GM21619 (cell line): Measurements from ENCODE around the gene TLL2.

Source experiments
- ATAC-seq: cut with Tn5 transposase; IDR thresholded peaks from one replicate; pipeline ENCODE4 v1.9.1; 2021; ENCODE audit not compliant: unreplicated experiment

TLL2 gene

DNA sequence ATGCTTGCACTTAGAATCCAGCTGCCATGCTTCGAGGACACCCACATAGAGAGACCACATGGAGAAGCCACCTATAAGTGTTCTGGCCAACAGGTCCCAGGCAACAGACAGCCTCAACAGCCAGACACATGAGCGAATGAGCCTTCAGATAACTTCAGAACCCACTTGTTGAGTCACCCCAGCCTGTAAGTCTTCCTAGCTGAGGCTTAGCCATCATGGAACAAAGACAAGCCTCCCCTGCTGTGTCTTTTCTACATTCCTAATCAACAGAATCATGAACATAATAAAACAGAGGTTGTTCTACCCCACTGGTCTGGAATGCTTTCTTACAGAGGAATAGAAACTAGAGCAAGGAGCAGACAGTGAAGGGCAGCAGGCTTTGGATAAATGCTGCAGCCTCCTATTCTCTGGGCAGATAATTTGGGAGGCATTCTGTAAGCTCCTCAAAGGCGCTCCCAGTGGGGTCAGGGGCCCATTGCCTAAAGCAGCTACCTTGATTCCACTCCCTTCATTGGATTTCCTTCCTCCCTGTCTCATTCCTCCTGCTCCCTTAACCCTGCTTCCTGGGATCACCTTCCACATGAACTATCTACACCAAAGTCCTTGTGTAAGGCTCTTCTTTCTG lies 4.6 kb downstream of the TLL2 start:
- ATAC-seq: no peak

DNA sequence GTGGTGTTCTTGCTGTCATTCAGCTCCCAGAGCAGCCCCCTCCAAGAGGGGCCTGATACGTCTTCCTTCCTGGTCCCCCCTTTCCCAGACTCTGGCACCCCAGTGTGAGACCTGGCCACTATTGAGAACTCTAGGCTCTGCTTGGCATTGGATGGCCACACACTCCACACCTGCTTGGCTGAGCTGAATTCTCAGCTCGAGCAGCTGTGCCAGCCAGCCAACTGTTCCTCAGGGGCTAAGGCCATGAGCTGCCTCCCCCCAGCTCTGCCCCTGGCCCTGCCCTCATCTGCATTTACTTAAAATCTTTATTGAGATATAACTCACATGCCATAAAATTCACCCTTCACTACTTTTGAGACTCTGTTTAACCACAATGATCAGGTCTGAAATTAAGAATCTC lies 6.7 kb downstream of the TLL2 start:
- no peak for ATAC-seq

DNA sequence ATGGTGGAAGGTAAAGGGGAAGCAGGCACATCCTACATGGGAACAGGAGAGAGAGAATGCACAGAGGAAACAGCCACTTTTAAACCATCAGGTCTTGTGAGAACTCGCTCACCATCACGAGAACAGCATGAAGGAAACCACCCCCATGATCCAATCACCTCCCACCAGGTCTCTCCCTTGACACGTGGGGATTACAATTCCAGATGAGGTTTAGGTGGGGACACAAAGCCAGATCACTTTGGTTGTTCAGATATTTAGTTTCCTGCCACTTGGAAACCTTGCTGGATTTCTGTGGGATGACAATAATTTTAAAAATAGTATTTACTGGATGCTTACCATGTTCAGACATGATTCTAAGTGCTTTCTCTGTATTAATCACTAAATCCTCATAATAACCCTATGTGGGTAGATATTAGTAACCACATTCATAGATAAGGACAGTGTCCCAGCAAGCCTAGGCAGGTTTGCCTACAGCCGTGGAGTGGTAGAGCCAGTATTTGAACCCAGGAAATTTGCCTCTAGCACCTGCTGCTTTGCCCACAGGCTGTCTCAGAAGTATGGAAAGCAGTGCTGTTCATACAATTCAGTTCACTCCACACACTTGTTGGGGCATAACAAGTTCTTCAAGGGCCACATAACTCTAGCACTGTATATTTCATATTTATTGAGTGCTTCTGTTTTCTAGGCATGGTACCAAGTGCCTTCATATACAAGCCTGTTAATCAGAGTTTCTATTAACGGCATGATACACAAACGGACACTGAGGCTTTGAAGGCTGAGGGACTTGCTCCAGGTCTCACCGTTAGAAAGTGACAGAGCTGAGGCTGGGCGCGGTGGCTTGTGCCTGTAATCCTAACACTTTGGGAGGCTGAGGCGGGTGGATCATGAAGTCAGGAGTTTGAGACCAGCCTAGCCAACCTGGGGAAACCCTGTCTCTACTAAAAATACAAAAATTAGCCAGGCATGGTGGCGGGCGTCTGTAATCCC lies 8.3 kb downstream of the TLL2 start:
- ATAC-seq: no peak

DNA sequence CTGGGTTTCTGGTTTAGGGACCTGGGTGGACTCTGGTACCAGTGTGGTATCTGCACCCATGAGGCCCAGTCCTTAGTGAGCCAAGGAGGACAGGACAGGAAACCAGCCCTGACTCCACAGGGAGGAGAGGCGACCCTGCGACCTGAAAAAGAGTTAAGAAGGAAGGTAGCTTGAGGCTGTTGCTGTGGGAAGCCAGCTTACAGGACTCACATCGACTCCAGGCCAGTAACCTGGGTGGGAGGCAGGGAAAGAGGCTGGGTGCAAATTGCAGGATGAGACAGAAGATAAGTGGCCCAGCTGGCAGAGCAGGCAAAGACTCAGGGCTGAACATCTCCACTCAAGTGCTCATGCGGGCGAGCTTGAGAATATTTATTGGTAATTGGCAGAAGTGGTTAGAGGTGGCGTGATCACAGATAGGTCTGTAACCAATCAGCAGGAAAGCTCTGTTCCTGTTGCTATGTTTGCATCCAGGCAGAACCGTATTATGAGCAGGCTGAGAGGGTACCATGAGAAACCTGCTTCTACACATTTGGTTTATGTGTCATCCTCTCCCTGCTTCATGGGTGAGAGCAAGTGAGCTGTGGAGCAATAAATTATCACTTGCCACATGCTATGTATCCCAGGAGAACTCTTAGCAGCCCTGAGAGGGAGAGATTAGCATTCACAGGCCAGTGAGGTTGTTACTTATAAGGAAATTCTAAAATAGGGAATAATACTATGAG lies 11.0 kb downstream of the TLL2 start:
- ATAC-seq: no peak

DNA sequence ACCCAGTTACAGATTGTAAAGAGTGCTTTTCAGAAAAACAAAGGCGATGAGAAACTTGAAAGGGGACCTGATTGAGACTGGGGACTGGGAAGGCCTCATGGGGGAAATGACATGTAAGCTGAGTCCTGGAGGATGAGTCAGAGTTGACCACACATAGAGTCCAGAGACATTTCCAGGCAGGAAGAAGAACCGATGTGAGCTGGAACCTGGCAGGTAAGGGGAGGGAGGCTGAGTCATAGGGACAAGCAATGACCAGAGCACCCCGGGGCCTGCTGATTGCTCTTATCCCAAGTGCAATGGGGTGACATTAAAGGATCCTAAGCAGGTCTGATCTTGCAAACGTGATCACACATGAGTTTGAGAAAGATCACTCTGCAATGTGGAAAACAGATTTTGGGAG lies 11.7 kb downstream of the TLL2 start:
- no peak for ATAC-seq

DNA sequence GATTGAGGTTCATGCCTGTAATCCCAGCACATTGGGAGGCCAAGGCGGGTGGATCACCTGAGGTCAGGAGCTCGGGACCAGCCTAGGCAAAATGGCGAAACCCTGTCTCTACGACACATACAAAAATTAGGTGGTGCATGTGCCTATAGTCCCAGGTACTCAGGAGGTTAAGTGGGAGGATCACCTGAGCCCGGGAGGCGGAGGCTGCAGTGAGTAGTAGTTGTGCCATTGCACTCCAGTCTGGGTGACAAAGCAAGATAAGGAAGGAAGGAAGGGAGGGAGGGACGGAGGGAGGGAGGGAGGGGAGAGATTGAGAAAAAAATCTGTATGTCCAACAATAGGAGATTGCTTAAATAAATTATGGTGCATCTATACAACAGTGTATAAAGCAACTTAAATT lies 13.2 kb downstream of the TLL2 start:
- no peak for ATAC-seq

DNA sequence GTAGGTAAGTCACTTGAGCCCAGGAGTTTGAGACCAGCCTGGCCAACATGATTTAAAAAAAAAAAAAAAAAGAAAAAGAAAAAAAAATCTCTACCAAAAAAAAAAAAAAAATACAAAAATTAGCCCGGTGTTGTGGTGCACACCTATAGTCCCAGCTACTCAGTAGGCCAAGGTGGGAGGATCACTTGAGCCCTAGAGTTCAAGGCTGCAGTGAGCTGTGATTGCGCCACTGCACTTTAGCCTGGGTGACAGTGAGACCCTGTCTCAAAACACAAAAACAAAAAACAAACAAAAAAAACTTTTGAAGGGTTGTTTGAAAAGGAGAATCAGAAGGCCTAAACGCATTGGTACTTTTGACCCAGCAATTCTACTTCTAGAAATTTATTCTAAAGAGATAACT lies 13.7 kb downstream of the TLL2 start:
- ATAC-seq: no peak

DNA sequence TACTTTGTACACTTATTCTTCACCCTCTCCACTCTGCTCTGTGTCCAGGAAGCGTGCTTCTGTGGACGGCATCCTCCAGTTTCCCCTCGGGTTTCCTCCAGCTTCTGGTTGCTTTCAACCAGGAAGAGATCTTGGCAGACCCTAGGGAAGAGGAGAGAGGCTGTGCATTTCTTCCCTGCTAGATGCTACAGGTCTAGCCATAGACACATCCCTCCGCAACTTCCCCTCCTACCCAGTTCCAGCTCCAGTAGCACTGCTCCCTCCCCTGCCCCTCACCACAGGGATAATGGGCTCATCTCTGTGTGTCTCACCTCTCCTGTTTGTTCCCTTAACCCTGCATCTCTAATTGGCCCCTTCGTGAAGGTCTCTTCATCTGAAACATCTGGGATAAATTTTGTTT lies 16.3 kb downstream of the TLL2 start:
- ATAC-seq: no peak

DNA sequence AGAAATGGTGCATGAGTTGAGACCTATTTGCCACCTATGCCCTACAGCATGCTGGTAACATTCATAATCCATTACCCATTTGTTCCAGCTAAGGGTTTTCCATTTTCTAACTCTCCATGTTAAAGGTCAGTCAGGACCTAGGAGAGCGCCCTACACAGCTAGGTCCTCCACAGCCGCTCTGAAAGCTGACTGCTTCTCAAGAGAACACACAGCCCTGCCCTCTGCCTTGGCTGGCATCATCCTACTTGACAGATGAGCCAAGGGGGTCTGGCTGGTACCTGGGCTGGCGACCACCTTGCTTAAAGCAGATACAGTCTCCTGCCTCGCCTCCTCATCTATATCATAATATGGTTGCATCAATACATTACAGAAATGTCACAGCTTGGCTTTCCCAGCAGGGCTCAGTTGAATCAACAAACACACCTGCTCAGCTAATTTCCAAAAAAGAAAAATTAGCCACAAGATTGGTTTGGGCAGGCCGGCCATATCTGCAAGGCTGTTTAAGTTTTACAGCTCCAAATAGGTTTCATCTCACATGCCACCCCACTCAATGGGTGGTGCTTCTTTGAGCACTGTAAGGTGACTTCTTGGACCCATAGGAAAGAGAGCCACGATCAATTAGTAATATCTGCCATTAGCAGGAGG lies 17.3 kb downstream of the TLL2 start:
- ATAC-seq: no peak

DNA sequence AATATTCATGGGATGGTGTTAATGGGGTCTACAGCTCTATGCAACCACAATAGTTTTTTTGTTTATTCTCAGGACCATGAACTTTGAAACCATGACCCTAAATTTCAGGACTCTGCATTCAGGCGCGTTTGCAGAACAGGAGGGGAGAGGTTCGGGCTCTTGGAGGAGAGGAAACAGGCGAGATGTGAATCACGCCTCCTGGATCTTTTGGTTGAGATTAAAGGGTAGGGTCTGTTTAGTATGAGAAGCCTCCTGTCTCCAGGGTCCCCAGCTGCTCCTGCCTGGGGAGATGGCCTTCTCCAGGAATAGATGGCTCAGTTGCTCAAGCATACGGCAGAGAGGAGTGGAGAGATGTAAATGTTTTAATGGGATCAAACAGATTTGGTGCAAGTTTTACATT lies 18.2 kb downstream of the TLL2 start:
- no peak for ATAC-seq

DNA sequence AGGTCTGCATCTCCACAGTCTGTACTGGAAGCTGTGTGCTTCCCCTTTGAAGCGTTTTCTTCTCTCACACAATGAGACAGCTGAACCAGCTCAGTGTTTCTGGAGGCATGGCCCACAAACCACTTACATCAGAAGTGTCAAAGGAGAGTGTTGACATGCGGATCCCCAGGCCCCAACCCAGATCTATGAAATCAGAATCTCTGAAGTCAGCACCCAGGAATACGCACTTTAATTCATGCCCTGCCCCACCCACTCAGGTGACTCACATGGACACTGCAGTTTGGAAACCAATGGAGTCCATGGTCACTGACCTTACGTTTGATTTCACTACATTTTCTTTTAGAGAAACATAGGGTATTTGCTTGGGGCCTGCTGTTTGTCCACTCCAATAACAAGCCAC lies 19.0 kb downstream of the TLL2 start:
- no peak for ATAC-seq

DNA sequence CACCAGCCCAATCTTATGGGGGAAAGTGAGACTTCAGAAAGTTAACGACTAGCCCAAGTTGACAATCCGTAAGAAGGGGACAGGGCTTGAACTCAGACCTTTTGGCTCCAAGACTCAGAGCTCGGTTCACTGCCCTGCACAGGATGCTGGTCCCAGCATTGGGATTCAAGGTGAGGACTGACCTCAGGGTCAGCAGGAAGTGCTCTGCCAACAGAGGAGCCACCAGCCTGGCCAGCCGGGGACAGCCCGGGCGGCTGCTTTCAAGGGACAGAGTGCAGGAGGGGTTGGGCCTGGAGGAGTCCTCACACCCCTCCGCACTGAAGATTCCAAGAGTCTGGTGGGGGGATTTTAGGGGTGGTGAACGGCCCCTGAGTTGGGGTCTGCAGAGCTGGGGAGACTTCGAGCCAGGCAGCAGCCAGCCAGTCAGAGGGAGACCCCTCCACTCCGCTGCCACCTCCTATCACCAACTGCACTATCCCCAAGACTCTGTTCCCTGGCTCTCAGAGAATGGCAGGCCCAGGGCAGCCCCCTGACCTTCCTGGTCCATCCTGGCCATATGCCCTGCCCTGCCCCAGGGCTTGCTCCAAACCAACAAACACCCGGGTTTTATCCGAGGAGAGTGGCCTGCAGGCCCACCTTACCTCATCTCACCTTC lies 19.7 kb downstream of the TLL2 start:
- no peak for ATAC-seq

DNA sequence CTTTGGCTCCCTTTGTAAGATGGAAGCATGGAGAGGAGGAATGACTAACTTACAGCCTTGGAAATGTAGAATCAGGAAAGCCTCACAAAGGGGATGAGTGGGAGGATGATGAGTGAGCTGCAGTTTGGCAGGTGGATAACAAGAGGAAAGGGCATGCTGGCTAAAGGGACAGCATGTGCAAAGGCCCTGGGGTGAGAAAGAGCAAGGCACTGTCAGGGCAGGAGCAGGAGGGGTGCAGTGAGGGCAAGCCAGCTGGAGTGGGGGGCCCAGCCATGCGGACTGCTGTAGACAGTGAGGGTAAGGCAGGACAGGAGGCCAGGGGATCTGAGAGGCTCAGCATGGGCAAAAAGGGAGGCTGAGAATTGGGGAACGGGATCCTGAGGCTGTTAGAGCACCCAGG lies 20.5 kb downstream of the TLL2 start:
- no peak for ATAC-seq

DNA sequence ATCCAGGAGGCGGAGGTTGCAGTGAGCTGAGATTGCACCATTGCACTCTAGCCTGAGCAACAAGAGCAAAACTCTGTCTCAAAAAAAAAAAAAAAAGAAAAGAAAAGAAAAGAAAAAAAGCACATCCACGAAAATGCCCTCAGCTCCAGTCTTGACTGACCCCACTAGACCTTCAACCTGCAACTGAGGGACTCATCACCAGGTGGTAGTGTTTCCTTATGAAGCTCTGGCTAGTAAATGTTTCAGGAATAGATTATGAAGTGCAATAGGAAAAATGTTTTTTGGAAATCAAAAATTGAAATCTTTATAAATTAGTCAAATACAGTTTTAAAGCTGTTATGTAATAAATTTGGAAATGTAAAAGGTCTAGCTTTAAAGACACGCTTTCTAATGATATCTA lies 22.4 kb downstream of the TLL2 start:
- no peak for ATAC-seq

DNA sequence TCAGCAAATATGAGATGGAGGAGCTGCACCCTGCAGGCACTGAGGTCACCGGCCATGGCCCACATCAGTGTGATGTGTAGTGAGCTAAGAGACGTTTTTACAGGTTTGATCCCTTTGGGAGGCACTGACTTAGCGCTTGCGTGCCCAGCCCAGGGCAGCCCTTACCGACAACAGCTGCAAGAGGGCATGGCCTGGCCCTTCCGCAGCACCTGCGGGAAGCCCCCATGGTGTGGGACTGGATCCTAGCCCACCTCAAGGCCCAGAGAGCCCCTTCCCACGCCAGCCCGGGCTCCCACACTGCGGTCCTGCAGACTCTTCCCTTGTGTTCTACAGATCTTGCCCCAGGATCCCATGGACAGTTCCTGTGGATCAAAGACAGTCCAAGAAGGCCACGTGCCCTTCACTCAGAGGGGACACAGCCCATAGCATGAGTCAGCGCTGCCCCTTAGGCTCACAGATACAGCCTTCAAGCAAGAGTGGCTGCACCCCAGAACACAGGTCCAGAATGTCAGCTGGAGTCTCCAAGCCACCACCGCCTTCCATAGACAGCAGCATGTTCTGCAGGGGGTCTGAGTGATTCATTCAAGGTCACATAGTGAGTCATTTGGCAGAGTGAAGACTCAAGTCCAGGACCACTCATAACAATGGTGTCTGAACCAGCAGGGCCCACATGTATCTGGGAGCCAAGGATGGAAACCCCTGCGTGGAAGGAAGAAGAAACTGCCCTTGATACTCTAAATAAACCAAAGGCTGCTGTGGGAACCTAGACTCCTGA lies 25.4 kb downstream of the TLL2 start:
- no peak for ATAC-seq

DNA sequence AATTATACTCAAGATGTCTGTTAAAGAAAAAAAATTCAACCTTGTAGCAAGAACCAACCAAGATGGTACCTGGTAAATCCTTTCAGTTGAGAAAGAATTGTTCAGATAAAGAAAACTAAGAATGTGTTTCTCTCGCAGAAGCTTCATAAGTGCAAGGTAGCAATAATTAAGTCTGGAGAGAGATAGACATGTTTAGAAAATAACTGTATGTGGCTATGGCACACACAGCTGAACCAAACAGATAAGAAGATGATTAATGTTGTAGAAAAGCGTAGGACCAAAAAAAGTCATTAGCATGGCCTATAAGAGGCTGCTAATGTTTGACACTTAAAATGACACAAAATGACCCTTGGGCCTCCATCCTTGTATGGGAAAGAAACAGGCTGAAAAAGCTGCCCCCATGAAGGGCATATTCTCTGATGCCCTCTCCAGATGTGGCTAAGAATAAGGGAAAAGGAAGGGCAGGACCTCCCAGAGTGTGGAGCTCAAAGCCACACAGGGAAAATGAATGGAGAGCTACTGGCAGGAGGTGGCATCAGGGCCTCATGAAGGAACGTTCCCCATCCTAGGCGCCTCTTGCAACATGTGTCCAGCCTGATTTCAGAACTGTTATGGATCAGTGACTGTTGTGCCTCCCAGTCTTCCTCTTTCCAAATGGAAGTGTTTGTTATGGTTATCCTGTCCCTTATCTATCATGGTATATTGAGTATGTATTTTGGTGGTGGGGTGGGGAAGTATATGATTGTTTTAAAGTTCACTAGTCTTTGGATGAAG lies 30.7 kb downstream of the TLL2 start:
- no peak for ATAC-seq

DNA sequence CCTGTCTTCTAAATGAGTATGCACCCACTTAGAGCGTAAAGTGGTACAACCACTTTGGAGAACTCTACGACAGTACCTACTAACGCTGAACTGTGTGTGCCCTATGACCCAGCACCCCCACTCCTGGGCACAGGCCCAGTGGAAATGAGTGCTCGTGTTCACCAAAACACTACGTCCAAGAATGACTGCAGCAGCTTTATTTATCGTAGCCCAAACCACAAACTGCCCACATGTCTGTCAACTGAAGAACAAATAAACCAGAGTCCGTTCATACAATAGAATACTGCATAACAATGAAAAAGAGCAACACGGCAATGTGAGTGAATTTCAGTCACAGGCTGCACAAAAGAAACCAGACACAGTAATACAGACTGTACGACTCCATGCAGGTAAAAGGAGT lies 35.4 kb downstream of the TLL2 start:
- no peak for ATAC-seq

DNA sequence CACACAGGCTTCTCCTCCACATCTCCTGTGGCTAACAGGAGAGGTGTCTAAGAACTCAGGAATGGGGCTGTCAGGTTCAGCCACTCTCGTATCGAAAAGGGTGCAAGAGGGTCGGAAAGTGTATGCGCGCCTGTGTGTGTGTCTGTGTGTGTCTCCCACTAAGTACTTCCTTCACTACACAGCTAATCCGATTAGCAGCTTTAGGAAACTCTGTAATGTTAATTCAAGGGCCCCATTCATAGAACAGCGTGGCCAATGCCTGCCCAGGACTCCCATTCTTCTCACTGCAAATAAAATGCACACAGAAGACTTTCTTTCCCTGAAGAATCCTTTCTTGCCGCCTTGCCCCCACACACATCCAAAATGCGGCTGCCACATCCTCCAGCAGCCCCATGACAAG lies 39.9 kb downstream of the TLL2 start:
- ATAC-seq: no peak

DNA sequence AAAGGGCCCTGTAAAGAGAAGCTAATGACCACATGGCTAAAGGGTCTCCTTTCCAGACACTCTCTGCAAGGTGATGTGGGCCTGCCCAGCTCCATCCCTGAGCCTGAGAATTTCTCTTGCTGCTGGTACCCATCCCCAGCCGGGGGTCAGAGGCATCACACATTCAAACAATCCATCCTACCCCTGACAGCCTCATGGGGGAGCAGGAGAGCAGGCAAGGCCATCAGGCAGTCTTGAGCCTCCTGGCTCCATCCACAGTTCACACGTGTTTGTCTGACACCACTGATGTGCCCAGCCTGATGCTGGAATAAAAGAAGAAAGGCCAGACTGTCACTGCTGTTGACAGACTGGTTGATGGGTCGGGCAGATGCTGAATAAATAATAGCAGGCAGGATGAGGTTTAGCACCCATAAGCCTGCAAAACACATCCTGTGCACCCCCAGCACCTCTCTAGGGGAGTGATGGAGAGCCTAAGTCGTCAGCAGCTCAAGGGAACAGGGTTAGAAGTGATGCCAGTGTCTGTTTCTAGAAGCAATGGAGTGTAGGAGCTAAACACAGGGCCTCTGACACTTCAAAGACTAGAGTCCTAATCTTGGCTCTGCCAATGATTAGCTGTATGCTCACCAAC lies 43.5 kb downstream of the TLL2 start:
- ATAC-seq: no peak
